NCI-H69 (cell line): ENCODE measurements around the gene SCGB1A1.
"Not testable (repeated sequence)": the region's sequence is repeated elsewhere in the genome, so short reads cannot be mapped to it uniquely, and the experiment has no call there.

Source experiments
- DNase-seq: peaks from one replicate; lab custom pipeline; 2025; lab: John Stamatoyannopoulos, UW

The SCGB1A1 gene

GRCh38 chr11:62449912-62450311 lies 31.1 kb downstream of the SCGB1A1 start:
- DNase-seq = not testable (repeated sequence)

- DNase-seq = no peak
Measured at GRCh38 chr11:62450543-62451240, 31.9 kb downstream of the SCGB1A1 start.

GRCh38 chr11:62451241-62451621 lies 32.4 kb downstream of the SCGB1A1 start:
- no peak for DNase-seq

GRCh38 chr11:62452261-62452660 lies 33.4 kb downstream of the SCGB1A1 start:
- no peak for DNase-seq

- no peak for DNase-seq
Measured at GRCh38 chr11:62452839-62453468, 34.1 kb downstream of the SCGB1A1 start.

GRCh38 chr11:62456630-62457029 lies 37.8 kb downstream of the SCGB1A1 start:
- peak; percentile 51 for DNase-seq

GRCh38 chr11:62457478-62457877 lies 38.6 kb downstream of the SCGB1A1 start:
- no peak for DNase-seq

GRCh38 chr11:62458212-62459002 lies 39.6 kb downstream of the SCGB1A1 start:
- no peak for DNase-seq

- no peak for DNase-seq
Measured at GRCh38 chr11:62459080-62459479, 40.2 kb downstream of the SCGB1A1 start.

GRCh38 chr11:62461740-62462507 lies 43.1 kb downstream of the SCGB1A1 start:
- no peak for DNase-seq

- DNase-seq = no peak
Measured at GRCh38 chr11:62462508-62462892, 43.7 kb downstream of the SCGB1A1 start.

- DNase-seq = no peak
Measured at GRCh38 chr11:62463121-62463542, 44.3 kb downstream of the SCGB1A1 start.

GRCh38 chr11:62464655-62465054 lies 45.8 kb downstream of the SCGB1A1 start:
- DNase-seq = no peak

GRCh38 chr11:62466444-62466843 lies 47.6 kb downstream of the SCGB1A1 start:
- DNase-seq = no peak

- no peak for DNase-seq
Measured at GRCh38 chr11:62468577-62468976, 49.7 kb downstream of the SCGB1A1 start.

GRCh38 chr11:62471603-62472002 lies 52.8 kb downstream of the SCGB1A1 start:
- DNase-seq = no peak

GRCh38 chr11:62472063-62472884 lies 53.4 kb downstream of the SCGB1A1 start:
- DNase-seq = peak; percentile 22
